Measurements from ENCODE around the gene SIPA1L2.
A peak's percentile ranks its signal among the peaks of the same experiment; 100 is the strongest.

The SIPA1L2 gene

DNA sequence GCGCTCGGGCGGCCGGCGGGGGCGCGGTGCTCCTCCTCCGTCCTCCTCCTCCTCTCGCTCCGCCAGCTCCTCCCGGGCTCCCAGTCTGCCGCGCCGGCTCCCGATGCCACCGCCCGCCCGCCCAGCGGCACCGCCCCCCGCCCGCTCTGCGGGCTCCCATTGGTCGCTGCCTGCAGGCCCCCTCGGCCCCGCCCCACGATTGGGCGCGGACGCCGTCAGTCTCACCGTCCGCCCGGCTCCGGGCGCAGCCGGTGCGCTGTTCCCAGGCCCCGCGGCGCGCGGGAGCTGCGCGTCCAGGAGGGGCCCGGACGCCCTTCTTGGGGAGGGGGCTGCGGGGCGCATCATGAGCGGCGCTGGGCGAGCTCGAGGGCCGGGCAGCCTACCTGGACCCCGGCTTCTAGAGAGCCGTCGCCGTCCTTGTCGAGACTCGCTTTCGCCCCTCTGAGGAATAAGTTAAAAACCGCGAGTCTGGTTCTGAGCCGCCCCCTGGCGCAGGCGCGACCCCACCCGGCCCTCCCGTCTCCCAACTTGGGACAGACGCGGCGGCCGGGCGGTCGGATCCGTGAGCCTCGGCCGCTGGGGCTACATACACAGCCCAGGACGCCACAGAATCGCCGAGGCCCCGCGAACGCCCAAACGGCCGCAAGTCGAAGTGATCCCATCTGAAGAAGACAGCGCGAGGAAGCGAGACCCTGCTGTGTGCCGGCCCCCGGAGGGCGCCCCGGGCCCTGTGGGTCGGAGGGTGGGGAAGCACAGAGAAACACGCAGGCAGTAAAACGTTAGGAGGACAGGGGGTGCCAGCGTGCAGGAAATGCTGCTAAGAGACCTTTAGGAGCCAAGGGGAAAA lies at the start of gene SIPA1L2:
SIPA1L2 (minus strand) TSS at position 87 of the 847 bp plus-strand sequence. CDS start 114,794 bp downstream, outside the sequence.
- peak; percentile 88 for DNase-seq

DNA sequence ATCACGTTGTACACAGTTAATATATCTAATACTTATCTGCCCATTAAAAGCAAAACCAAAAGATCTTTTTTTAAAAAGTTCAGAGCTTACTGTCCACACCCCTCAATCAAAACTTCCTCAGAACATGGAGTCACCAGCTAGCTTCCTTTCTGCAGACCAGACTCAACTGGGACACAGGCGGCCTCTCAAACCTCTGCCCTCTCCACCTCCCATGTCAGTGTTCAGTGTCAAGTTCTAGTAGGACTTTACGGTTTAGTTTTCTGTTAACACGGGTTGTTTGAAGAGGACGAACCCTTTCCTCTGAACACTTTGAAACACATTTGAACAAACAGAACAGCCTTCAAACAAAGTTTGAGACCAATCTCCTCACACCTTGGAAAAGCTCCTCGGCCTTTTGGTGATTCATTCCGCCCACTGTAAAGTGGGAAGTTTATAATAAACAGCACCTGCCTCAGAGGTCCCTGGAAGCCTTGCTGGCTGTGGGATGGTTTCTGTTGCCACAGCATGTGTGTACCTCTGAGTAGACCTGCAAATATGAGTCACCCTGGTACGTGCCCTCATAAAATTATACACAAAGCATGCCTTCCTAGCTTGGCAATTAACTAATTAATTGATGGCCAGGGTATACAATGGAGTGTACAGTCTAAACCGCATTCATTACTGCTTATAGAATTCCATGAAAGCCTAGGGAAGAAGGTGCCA lies 48.4 kb upstream of the SIPA1L2 start:
- DNase-seq: no peak

DNA sequence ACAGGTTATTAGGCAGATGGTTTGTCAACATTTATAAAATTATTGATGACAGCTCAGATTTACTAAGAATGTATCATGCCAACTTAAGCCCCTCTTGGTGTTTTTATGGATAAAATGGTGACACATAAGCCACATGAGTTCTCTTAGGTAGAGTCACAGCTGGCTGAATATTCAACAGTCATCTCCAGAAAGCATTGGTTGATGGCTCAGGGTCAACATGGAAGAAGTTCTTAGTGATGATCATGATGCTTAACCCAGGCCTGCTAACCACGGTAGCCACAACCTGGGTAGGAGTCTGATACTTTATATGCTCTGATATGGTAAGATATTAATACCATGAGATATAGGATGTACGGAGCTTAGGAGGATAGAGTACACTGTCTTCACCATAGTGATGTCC lies 46.4 kb upstream of the SIPA1L2 start:
- no peak for DNase-seq

GRCh38 chr1:232675898-232676297 lies 46.0 kb upstream of the SIPA1L2 start:
- DNase-seq: no peak

GRCh38 chr1:232675260-232675659 lies 45.3 kb upstream of the SIPA1L2 start:
- no peak for DNase-seq

DNA sequence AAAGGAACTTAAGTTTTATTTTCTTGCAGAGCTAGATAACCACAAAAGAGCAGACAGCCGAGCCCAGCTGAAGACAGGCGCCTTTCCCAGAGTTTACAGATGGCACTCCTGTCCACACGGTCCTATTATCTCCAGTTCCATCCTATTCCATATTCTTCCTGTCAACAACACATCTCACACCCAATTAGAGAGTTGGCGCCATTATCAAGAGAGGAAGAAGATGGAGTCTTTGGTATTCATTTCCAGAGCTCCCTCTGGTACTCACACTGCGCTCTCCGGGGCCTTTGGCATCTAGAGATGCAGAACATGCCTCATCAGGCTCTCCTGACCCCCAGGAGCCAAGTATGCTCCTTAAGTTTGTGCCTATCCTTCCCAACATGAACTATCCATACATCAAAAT lies 43.3 kb upstream of the SIPA1L2 start:
- DNase-seq: no peak

- no peak for DNase-seq
Measured at GRCh38 chr1:232669981-232670747, 40.2 kb upstream of the SIPA1L2 start.

DNA sequence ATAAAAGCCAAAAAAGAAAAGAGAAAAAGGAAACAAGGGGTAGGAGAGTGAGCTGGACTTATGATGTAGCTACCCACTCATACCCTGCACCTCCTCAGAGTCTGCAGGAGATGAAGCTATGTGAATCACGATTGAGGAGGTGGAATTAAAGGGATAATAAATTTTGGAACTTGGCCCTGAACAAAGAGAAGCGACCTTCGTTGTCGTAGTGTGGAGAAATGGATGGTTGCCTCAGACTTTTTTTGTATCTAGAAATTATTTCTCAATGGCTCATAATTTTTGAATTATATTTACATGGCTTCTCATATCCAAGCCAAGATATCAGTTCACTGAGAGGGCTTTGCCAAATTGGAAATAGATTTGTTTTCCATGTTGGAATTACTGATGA lies 37.8 kb upstream of the SIPA1L2 start:
- DNase-seq: no peak

GRCh38 chr1:232667094-232667777 lies 37.3 kb upstream of the SIPA1L2 start:
- no peak for DNase-seq

DNA sequence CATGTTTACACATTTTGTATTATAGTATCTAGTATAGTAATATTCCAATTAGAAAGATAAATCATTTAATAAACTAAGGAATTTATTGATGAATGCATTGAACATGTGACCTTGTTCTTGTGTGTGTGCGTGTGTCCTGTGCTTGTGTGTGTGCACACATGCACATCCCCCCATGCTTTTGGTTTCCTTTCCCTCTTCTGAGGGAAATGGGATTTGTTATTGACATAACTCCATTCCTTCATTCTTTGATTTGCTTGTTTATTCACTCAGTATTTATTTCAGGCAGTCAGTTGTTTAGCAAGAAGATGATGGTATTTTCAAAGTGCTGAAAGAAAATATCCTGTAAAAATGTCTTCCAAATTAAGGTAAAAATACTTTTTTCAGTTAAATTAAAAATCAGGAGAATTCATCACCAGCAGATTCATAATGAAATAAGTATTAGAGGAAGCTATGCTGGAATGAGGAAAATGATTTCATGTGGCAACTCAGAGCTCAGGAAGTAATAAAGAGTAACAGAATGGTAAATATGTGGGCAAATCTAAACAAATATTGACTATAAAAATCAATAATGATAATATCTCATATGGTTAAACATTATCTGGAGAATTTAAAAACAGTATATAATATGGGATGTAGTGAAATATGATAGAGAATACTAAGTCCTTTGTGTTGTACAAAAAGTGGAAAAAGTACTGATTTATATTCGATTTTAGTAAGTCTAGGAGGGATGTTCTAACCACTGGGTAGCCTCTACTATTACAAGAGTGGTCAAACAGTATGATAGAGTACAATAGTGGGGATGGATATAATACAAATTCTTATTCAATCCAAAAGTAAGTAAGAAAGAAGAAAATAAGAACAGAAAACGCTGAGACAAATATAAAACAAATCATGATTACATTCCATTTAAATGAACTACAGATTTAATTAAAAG lies 35.2 kb upstream of the SIPA1L2 start:
- DNase-seq: no peak

DNA sequence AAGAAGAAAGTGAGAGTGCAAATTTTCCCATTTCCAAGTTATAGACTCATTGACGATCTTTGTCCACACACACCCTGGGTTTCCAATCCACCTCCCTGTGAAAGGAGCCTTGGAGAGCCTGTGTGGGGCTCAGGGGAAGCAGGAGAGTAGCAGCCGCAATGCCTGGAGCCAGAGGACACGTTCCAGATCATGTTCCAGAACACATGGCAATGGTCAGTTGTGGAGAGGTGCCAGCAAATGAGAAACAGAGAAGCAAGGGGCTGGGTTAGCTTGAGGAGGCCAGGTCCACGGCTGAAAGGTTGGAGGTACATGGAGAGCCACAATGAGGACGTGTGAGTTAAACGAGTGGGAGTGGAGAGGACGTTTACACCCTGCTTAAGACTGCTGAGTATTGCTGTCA lies 33.0 kb upstream of the SIPA1L2 start:
- DNase-seq: no peak

DNA sequence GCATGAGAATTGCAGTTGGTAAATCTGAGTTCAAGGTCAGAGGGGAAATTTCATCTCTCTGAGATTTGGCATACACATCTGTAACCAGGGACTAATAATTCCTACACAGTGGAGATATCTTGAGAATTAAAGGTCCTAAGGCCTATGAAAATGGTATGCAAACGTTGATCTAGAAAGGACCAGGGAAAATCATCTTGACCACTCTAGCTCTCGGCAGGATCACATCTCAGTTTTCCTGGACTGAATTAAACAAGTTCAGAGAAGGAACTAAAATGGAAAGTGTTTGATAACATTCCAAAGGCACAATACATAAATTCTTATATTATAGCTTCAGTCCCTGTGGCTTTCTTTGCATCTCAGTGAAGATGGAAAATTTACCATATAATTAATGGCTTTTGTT lies 28.5 kb upstream of the SIPA1L2 start:
- no peak for DNase-seq

- DNase-seq: no peak
Measured at GRCh38 chr1:232657426-232658005, 27.6 kb upstream of the SIPA1L2 start.

DNA sequence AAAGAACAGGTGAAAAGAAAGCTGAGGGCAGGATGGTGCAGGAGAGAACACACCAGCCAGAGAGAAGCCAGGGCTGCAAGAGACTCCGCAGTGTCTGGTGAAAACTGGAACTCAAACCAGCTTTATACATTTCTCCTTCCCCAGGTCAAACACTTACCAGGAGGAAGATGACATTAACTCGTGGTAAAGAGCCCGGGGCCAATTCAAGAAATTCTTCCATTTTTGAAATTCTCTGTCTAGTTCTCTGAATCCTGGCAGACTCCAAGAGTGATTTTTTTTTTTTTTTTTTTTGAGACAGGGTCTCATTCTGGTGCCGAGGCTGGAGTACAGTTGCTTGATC lies 25.8 kb upstream of the SIPA1L2 start:
- no peak for DNase-seq

DNA sequence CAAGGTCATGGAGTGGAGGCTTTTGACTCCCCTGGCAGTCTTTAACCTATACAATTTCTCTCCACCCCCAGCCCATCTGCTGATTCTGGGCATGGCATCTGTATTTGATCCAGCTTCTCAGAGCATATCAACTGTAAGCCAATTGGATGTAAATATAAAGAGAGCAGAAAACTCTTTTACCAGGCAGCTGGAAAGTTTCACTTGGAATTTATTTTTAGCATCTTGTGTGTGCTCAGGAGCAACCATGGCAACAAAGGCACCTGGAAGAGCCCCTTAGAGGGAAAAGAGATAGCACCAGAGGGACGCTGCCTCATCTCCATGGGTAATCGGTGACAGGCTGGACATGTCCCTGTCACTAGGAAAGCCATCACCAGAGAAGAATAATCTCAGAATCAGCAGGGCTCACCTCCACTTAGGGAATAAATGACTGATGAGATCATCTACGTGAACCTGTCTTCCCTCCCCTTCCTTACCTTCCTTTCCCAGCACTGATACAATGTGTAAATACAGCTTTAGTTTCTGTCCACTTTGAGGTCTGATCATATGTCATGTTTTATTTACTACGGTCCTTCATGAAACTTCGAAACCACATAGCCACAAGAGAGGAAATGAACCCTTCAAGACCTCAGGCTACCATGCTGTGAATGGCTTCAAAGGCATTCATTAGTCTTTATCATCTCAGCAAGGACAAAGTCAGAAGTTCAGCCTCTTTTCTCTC lies 25.3 kb upstream of the SIPA1L2 start:
- no peak for DNase-seq

DNA sequence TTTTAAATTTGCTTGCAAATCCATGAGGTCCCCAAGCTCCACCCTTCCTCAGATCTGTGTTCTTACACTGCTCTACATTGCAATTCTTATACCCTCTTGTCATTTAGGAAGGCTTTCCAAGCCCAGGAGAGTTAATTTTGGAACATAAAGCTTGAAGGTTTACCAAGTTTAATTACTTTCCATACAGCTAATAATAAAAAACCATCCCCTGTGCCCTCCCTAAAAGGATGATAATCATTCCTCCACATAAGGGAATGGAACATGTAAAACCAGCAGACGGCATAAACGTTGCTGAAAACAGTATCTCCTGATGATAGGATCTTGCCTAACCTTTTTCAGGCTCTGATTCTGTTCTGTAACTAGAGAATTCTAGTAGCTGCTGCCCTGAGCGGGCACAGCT lies 23.9 kb upstream of the SIPA1L2 start:
- no peak for DNase-seq

DNA sequence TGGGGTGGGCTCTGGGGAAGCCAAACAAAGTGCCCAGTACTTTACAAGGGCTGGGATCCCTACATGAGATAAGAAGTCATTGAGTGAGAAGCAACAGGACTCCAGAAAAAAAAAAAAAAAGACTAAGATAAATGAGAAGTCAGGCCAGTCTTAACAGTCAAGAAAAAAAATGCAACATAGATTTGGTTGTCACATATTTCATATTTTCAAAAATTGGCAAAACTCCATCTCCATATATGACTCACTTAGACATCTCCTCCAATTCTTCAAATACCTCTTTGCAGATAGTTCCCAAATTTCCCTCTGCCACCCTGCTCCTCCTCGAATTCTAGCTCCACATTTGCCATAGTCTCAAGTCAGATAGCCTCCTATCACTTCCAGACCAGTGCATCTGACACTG lies 20.9 kb upstream of the SIPA1L2 start:
- DNase-seq: no peak

- no peak for DNase-seq
Measured at GRCh38 chr1:232650418-232650817, 20.5 kb upstream of the SIPA1L2 start.

DNA sequence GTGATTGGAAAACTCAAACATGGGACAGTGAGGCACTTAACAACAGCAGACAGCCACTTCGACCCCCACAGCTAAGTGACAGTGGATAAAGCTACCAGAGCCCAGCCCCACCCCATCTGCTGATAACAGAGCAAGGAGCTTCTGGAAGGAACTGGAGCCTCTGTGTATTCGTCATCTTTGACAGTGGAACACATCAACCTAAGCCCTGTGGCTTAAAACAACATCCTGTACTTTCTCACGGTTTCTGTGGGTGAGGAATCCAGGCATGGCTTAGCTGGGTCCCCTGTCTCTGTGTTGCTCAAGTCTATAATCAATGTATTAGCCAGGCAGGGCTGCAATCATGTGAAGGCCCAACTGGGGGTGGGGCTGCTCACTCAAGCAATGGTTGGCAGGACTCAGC lies 18.4 kb upstream of the SIPA1L2 start:
- no peak for DNase-seq

GRCh38 chr1:232644209-232644608 lies 14.3 kb upstream of the SIPA1L2 start:
- DNase-seq: no peak

- no peak for DNase-seq
Measured at GRCh38 chr1:232643251-232643650, 13.3 kb upstream of the SIPA1L2 start.
